ENCODE measurements around the gene CAMKK1.
"Not testable (repeated sequence)": the region's sequence is repeated elsewhere in the genome, so short reads cannot be mapped to it uniquely, and the experiment has no call there.

CAMKK1 gene

GRCh38 chr17:3873862-3874261 is 19.0 kb downstream of the CAMKK1 start:
- DNase-seq: no peak

GRCh38 chr17:3870871-3871306 is 22.0 kb downstream of the CAMKK1 start:
- DNase-seq: no peak

- no peak for DNase-seq
Measured at GRCh38 chr17:3867606-3868005, 25.2 kb downstream of the CAMKK1 start.

GRCh38 chr17:3867106-3867505 is 25.7 kb downstream of the CAMKK1 start:
- DNase-seq: no peak

- no peak for DNase-seq
Measured at GRCh38 chr17:3866276-3866675, 26.6 kb downstream of the CAMKK1 start.

GRCh38 chr17:3865176-3865575 is 27.7 kb downstream of the CAMKK1 start:
- DNase-seq: no peak

- DNase-seq: no peak
Measured at GRCh38 chr17:3864534-3864933, 28.3 kb downstream of the CAMKK1 start.

- DNase-seq: no peak
Measured at GRCh38 chr17:3861761-3862681, 30.8 kb downstream of the CAMKK1 start.

- DNase-seq: no peak
Measured at GRCh38 chr17:3860939-3861700, 31.7 kb downstream of the CAMKK1 start.

- DNase-seq: no peak
Measured at GRCh38 chr17:3859940-3860339, 32.9 kb downstream of the CAMKK1 start.

- no peak for DNase-seq
Measured at GRCh38 chr17:3857261-3858105, 35.4 kb downstream of the CAMKK1 start.

GRCh38 chr17:3854204-3854603 is 38.6 kb downstream of the CAMKK1 start:
- DNase-seq: not testable (repeated sequence)

GRCh38 chr17:3852561-3852960 is 40.3 kb downstream of the CAMKK1 start:
- DNase-seq: no peak

GRCh38 chr17:3851461-3852100 is 41.3 kb downstream of the CAMKK1 start:
- no peak for DNase-seq

- DNase-seq: no peak
Measured at GRCh38 chr17:3848229-3848835, 44.5 kb downstream of the CAMKK1 start.

GRCh38 chr17:3847165-3847670 is 45.6 kb downstream of the CAMKK1 start:
- DNase-seq: no peak

GRCh38 chr17:3846437-3847164 is 46.3 kb downstream of the CAMKK1 start:
- no peak for DNase-seq

- peak; percentile 22 for DNase-seq
Measured at GRCh38 chr17:3845621-3846436, 47.0 kb downstream of the CAMKK1 start, which contains the start of gene NCBP3. NCBP3 (minus strand) TSS chr17:3846246; CDS start chr17:3846223, 23 bp downstream.

- DNase-seq: no peak
Measured at GRCh38 chr17:3845291-3845620, 47.6 kb downstream of the CAMKK1 start.

GRCh38 chr17:3844556-3844955 is 48.3 kb downstream of the CAMKK1 start:
- DNase-seq: not testable (repeated sequence)
